OCI-LY3 (cell line): ENCODE data around the gene CASZ1.

Source experiments
- H2AFZ ChIP-seq: fragments of 200-600, 300-600 bp; shearing (Covaris generic); 2 replicates; pipeline ENCODE4 v1.6.0; 2014; ENCODE audit warnings: antibody characterized with exemption, low read depth, low read length
- H3K27ac ChIP-seq: fragments of 200-600, 300-600 bp; sonication (generic); 2 replicates; pipeline ENCODE4 v1.5.1; 2014; ENCODE audit warnings: mild to moderate bottlenecking, low read length, moderate library complexity, mixed read lengths
- H3K27me3 ChIP-seq: fragments of 200-600, 300-600 bp; sonication (generic); 2 replicates; pipeline ENCODE4 v1.6.1; 2014; ENCODE audit warnings: low read depth, low read length, mixed read lengths
- H3K36me3 ChIP-seq: fragments of 200-600, 300-600 bp; sonication (generic); replicated peaks from 2 replicates; pipeline ENCODE3; 2014; ENCODE audit warnings: low read depth, low read length, mixed read lengths
- H3K4me1 ChIP-seq: fragments of 300-600, 200-600 bp; sonication (generic); 2 replicates; pipeline ENCODE4 v1.6.1; 2014; ENCODE audit warnings: low read length, mixed read lengths
- H3K4me2 ChIP-seq: fragments of 200-600, 300-600 bp; sonication (generic); 2 replicates; pipeline ENCODE4 v1.6.1; 2014; ENCODE audit warnings: low read length, mixed read lengths
- H3K4me3 ChIP-seq: fragments of 300-600, 200-600 bp; sonication (generic); 2 replicates; pipeline ENCODE4 v1.5.1; 2014; ENCODE audit warnings: antibody characterized with exemption, mild to moderate bottlenecking, low read length, moderate library complexity
- H3K79me2 ChIP-seq: fragments of 300-600, 200-600 bp; shearing (Covaris generic); 2 replicates; pipeline ENCODE4 v1.6.1; 2014; ENCODE audit warnings: mild to moderate bottlenecking, low read length, mixed read lengths
- H3K9ac ChIP-seq: fragments of 300-600, 200-600 bp; shearing (Covaris generic); 2 replicates; pipeline ENCODE4 v1.6.0; 2014; ENCODE audit warnings: mild to moderate bottlenecking, low read length, moderate library complexity
- H3K9me3 ChIP-seq: fragments of 200-600, 300-600 bp; shearing (Covaris generic); 2 replicates; pipeline ENCODE4 v1.6.1; 2014; ENCODE audit warnings: low read length, mixed read lengths; ENCODE audit not compliant: insufficient read depth
- H4K20me1 ChIP-seq: fragments of 200-600, 300-600 bp; sonication (generic); 2 replicates; pipeline ENCODE4 v1.6.1; 2016; ENCODE audit warnings: low read length, mixed read lengths; ENCODE audit not compliant: insufficient read depth
- EZH2phosphoT487 ChIP-seq: fragments of 200-600 bp; shearing (Covaris generic); IDR thresholded peaks from 2 replicates; pipeline ENCODE4 v1.6.1; 2018; ENCODE audit warnings: antibody characterized with exemption, mixed run types, low read depth
- TF ChIP-seq, protein P1 (sequence below): fragments of 200-600, 300-600 bp; sonication (generic); IDR thresholded peaks from 2 replicates; pipeline ENCODE4 v1.5.1; 2014; ENCODE audit warnings: antibody characterized with exemption, low read length, low read depth

Gene CASZ1

DNA sequence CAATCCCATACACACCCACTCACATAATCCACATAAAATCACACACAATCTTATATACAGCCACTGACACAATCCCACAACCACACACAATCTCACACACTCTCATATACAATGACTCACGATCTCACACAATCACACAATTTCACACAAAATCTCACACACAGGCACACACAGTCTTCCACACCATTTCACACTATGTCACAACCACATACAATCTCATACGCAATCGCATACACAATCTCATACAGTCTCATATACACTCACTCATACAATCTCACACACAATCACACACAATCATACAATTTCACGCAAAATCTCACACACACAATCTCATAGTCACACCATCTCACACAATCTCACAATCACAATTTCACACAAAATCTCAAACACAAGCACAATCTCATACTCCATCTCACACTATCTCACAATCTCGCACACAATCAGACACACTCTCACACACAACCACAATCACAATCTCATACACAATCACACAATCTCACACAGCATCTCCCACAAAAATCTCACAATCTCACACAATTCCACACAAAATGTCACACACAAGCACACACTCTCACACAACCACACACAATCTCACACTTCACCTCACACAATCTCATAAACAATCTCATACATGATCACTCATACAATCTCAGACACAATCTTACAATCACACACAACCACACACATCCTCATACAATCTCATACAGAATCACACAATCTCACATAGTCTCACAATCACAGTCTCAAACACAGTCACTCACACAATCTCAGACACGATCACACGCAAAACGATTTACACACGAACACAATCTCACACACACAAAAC lies 18.5 kb downstream of the CASZ1 start:
- H3K9me3 ChIP-seq, result no peaks in the 10 kb centered on the region
- no peak for TF ChIP-seq EZH2phosphoT487
- TF ChIP-seq, protein P1, sequence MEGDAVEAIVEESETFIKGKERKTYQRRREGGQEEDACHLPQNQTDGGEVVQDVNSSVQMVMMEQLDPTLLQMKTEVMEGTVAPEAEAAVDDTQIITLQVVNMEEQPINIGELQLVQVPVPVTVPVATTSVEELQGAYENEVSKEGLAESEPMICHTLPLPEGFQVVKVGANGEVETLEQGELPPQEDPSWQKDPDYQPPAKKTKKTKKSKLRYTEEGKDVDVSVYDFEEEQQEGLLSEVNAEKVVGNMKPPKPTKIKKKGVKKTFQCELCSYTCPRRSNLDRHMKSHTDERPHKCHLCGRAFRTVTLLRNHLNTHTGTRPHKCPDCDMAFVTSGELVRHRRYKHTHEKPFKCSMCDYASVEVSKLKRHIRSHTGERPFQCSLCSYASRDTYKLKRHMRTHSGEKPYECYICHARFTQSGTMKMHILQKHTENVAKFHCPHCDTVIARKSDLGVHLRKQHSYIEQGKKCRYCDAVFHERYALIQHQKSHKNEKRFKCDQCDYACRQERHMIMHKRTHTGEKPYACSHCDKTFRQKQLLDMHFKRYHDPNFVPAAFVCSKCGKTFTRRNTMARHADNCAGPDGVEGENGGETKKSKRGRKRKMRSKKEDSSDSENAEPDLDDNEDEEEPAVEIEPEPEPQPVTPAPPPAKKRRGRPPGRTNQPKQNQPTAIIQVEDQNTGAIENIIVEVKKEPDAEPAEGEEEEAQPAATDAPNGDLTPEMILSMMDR, result no peak
- no peaks in the 10 kb centered on the region for H3K4me1 ChIP-seq
- H4K20me1 ChIP-seq, result no peaks in the 10 kb centered on the region
- no peak overlapping the region for H3K4me2 ChIP-seq
- no peak overlapping the region for H3K27ac ChIP-seq
- H3K9ac ChIP-seq, result no peak overlapping the region
- no peaks in the 10 kb centered on the region for H3K27me3 ChIP-seq
- H2AFZ ChIP-seq, result no peak overlapping the region
- H3K36me3 ChIP-seq, result no peaks in the 10 kb centered on the region
- H3K79me2 ChIP-seq, result no peaks in the 10 kb centered on the region
- no peak overlapping the region for H3K4me3 ChIP-seq

GRCh38 chr1:10776190-10776905 lies 20.1 kb downstream of the CASZ1 start:
- Histone ChIP-seq H3K79me2 (no peaks in the 10 kb centered on the region), H3K4me1 (no peaks in the 10 kb centered on the region), H3K4me3 (no peak overlapping the region), H3K9ac (no peak overlapping the region), H3K4me2 (no peak overlapping the region), H3K36me3 (no peaks in the 10 kb centered on the region), H4K20me1 (no peaks in the 10 kb centered on the region), H3K9me3 (no peaks in the 10 kb centered on the region), H3K27ac (no peak overlapping the region), H2AFZ (no peak overlapping the region), H3K27me3 (peaks cover 11% of the 10 kb centered on the region; the same call in 1 of the 2 replicates)
- no peak for TF ChIP-seq EZH2phosphoT487
- TF ChIP-seq, protein P1, result no peak

DNA sequence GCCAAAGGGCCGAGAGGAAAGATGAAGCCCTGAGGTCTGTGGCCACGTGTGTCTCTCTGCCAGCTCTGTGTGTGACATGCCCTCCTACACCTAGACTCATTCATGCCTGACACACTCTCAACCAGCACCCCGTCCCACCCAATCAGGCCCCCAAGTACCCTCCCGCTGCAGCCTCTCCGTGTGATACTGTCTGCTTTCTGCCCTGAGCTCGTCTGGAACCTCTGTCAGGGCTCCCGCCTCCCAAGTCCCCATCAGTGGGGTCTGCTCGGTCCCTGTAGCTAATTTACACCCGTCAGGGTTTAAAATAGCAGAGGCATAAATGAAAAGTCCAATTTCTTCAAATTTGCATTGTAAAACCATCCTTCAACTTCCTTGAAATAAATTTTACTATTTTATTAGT lies 20.7 kb downstream of the CASZ1 start:
- Histone ChIP-seq H3K79me2 (no peaks in the 10 kb centered on the region), H3K4me3 (no peak overlapping the region), H3K27me3 (peaks cover 11% of the 10 kb centered on the region; the same call in 1 of the 2 replicates), H2AFZ (no peak overlapping the region), H3K9ac (no peak overlapping the region), H3K27ac (no peak overlapping the region), H4K20me1 (no peaks in the 10 kb centered on the region), H3K4me2 (no peak overlapping the region), H3K36me3 (no peaks in the 10 kb centered on the region), H3K4me1 (no peaks in the 10 kb centered on the region), H3K9me3 (no peaks in the 10 kb centered on the region)
- no peak for TF ChIP-seq EZH2phosphoT487

- H3K79me2 ChIP-seq, result no peaks in the 10 kb centered on the region
- peaks cover 11% of the 10 kb centered on the region; the same call in 1 of the 2 replicates for H3K27me3 ChIP-seq
- no peak overlapping the region for H3K27ac ChIP-seq
- H3K36me3 ChIP-seq, result no peaks in the 10 kb centered on the region
- H3K4me2 ChIP-seq, result no peak overlapping the region
- H3K4me3 ChIP-seq, result no peak overlapping the region
- H3K9me3 ChIP-seq, result no peaks in the 10 kb centered on the region
- no peak overlapping the region for H3K9ac ChIP-seq
- H3K4me1 ChIP-seq, result no peaks in the 10 kb centered on the region
- no peaks in the 10 kb centered on the region for H4K20me1 ChIP-seq
- H2AFZ ChIP-seq, result no peak overlapping the region
- TF ChIP-seq, protein P1, result no peak
- no peak for TF ChIP-seq EZH2phosphoT487
Observed at GRCh38 chr1:10774615-10775310, 21.7 kb downstream of the CASZ1 start.
